GM19468 (cell line): ENCODE data around the gene DCAF4L1.

Source experiments
- ATAC-seq: cut with Tn5 transposase; IDR thresholded peaks from one replicate; pipeline ENCODE4 v1.9.1; 2021; ENCODE audit warnings: mild to moderate bottlenecking, moderate library complexity, moderate number of reproducible peaks; ENCODE audit not compliant: unreplicated experiment; ENCODE audit errors: extremely low read depth

Gene DCAF4L1

DNA sequence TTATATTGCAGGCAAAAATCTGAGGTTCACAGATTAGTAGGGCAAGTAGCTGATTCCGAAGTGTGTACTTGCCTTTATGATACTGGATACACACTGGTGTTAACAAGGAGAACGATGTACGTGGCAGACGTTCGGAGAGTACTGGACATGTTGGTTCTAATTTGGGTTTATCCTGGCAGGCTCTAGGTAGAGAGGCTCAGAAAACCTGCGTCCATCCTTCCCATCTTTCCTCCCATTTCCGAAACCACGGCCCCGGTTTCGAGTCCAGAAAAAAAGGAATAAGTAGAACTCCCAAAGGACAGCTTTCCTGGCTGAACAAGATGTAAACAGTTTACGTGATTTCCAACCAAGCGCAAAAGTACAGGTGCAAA is 8.4 kb downstream of the DCAF4L1 start:
- ATAC-seq: no peak

DNA sequence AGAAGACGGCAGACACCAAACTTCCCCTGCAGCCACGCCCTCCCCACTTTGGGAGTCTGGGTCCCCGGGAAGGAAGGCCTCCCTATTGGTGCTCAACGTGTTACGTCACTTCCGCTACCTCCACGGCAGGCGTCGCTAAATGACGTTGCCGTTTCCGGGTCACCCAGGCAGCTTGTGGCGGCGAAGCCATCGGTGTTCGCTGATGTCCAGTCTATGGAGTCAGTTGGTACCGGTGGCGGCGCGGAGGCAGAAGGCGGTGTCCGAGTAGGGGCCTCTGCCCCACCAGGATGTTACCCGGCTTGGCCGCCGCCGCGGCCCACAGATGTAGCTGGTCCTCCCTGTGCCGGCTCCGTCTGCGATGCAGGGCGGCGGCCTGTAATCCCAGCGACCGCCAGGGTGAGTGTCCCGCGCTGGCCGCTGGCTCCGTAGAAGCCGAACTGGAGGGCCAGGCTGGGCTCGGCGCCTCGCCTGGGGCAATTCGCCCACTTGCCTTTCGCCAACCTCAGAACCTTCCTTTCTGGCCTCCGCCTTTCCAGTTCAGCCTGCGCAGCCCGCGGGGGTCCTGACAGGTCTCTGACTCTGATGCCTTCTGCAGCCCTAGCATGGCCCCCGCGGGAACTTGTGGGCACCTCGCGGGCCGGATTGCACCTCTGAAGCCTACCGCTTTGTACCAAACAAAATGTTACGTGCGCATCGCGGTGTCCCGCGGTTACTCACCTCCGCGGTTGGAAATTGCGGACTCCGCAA is 9.0 kb downstream of the DCAF4L1 start, which contains the start of gene SLC30A9:
TSS of gene SLC30A9 (plus strand) at position 166 of the 747 bp plus-strand sequence. CDS start at position 288, 122 bp downstream.
- ATAC-seq: peak; percentile 96

GRCh38 chr4:41991916-41992767 is 10.6 kb downstream of the DCAF4L1 start:
- no peak for ATAC-seq

GRCh38 chr4:41992967-41993857 is 11.7 kb downstream of the DCAF4L1 start:
- no peak for ATAC-seq

DNA sequence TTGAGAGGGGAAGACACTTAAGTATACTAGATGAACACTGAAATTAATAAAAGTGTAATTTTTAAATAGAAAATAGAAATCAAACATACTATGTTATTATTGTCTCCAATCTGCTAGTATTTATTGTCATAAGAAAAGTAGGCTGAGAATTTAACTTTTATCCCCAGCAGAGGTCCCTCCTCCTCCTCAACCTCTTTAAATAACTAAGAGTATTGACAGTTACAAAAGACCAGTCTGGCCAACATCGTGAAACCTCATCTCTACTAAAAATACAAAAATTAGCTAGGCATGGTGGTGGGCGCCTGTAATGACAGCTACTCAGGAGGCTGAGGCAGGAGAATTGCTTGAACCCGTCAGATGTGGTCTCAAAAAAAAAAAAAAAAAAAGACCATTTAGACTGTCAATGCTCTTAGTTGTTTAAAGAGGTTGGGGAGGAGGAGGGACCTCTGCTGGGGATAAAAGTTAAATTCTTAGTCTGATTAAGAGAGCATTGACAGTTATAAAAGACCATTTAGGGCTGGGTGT is 13.0 kb downstream of the DCAF4L1 start:
- no peak for ATAC-seq

DNA sequence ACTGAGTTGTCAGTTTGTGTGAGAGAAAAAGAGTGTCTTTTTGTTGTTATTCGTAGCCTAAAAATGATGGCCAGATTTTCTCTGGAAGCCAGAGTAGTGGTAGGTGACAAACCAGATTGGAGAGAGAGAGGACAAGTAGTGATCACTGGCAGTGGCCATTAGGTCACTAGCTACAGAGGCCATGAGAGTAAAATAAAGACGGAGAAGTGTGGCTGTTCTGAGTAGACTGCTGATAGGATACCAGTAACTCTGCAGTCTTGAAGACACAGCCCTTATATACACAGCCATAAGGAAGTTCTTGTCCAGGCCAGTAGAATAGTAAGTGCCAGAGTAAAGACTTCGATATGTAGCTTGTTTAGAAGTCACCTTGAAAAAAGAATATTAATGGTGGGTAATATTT is 16.5 kb downstream of the DCAF4L1 start:
- no peak for ATAC-seq

- no peak for ATAC-seq
Observed at GRCh38 chr4:41999321-41999720, 17.8 kb downstream of the DCAF4L1 start.

DNA sequence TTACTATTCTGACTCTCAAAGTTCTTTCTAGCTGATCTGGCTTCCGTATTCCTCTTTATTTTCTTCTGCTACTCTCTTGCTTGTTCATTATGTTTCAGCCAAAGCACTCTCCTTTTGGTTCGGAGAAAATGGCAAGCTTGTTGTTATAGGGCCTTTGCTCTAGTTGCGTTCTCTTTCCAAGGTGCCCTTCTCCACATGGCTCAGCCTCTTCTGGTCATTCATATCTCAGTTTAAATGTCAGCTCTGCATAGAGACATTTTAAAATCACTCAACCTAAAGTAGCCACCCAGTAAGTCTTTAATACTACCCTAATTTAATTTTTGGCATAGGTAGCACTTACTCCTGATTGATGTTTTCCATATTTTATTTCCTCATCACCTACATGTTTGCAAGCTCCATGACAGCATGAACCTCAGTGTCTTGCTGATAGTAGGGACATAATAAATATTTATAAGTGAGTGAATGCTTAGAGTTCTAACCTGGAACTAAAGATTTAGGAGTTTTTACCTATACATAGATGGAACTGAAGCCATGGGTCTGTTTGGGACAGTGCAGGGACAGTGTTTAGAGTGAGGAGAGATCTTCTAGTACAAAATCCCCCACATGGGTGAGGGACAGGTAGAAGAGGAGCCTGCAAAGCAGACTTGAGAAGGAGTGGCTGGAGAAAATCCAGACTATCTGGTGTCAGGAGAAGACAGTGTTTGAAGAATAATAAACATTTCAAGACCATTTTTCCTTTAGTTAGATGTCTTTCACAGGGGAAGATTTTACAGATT is 26.6 kb downstream of the DCAF4L1 start:
- no peak for ATAC-seq

GRCh38 chr4:42015438-42015837 is 33.9 kb downstream of the DCAF4L1 start:
- no peak for ATAC-seq

- ATAC-seq: no peak
Observed at GRCh38 chr4:42018451-42018850, 36.9 kb downstream of the DCAF4L1 start.
